H1 (cell line): ENCODE results near the gene KCNB1. TPM values are rescaled to one million over a fixed set of nuclear protein-coding genes. Genes with fewer than 3 reads are reported as not detected.

Source experiments
- CTCF ChIA-PET: fragments of 300-600 bp; sonication (Branson Sonifier 250); formaldehyde crosslinking; loops from one replicate; lab custom pipeline; 2021; ENCODE audit not compliant: partially characterized antibody; lab: Charles Lee
- POLR2A ChIA-PET: fragments of 300-600 bp; sonication (Branson Sonifier 250); formaldehyde crosslinking; loops from one replicate; lab custom pipeline; 2021; ENCODE audit warnings: inconsistent platforms; ENCODE audit not compliant: partially characterized antibody; lab: Charles Lee
- DNase-seq, 2 experiments: peaks; one replicate each; pipeline versions ENCODE4 v3.0.0 to v3.0.0-alpha.2; 2010 to 2022; ENCODE audit warnings: low spot score in 2 of 2, low read depth in 1 of 2, mixed read lengths in 1 of 2
- FAIRE-seq: peaks from 2 replicates; lab custom pipeline; 2011; peaks lifted over from hg19 to GRCh38; lab: Jason Lieb, UNC
- H2AFZ ChIP-seq: 2 replicates; pipeline ENCODE4 v1.8.1; 2012; ENCODE audit warnings: low read length, inconsistent platforms
- H2AK5ac ChIP-seq: 2 replicates; pipeline ENCODE4 v1.6.1; 2013; ENCODE audit warnings: low read depth, low read length
- H2BK120ac ChIP-seq: replicated peaks from 2 replicates; pipeline ENCODE3; 2013; ENCODE audit warnings: low read depth, low read length, inconsistent platforms
- H2BK12ac ChIP-seq: 2 replicates; pipeline ENCODE4 v1.6.1; 2013; ENCODE audit warnings: low read depth, low read length
- H2BK15ac ChIP-seq: 2 replicates; pipeline ENCODE4 v1.6.1; 2013; ENCODE audit warnings: low read length
- H2BK20ac ChIP-seq: 2 replicates; pipeline ENCODE4 v1.6.1; 2013; ENCODE audit warnings: low read length
- H2BK5ac ChIP-seq: 2 replicates; pipeline ENCODE4 v1.6.1; 2013; ENCODE audit warnings: low read depth, low read length
- H3K14ac ChIP-seq: 2 replicates; pipeline ENCODE4 v1.6.1; 2013; ENCODE audit warnings: inconsistent platforms; ENCODE audit not compliant: insufficient read length
- H3K18ac ChIP-seq: 2 replicates; pipeline ENCODE4 v1.6.1; 2013; ENCODE audit warnings: low read length; ENCODE audit errors: extremely low read depth
- H3K23ac ChIP-seq: 2 replicates; pipeline ENCODE4 v1.6.1; 2013; ENCODE audit warnings: inconsistent platforms; ENCODE audit not compliant: insufficient read length
- H3K23me2 ChIP-seq: 2 replicates; pipeline ENCODE4 v1.6.1; 2013; ENCODE audit warnings: low read depth, low read length
- H3K27ac ChIP-seq: 2 replicates; pipeline ENCODE4 v1.6.1; 2011; ENCODE audit warnings: low read depth, low read length, inconsistent platforms
- H3K27me3 ChIP-seq, 4 experiments: replicated peaks in 1 of 4; 1 replicate in 1 of 4; 2 replicates in 3 of 4; pipeline versions ENCODE4 v1.6.1 to v1.8.1; 2011 to 2013; ENCODE audit warnings: low read length in 3 of 4, mild to moderate bottlenecking in 3 of 4, inconsistent platforms in 2 of 4, mixed read lengths in 2 of 4, moderate library complexity in 1 of 4; ENCODE audit not compliant: control insufficient read depth in 3 of 4, insufficient read depth in 3 of 4; ENCODE audit errors: extremely low read depth in 1 of 4
- H3K36me3 ChIP-seq, 4 experiments: 2 replicates each; pipeline versions ENCODE4 v1.6.1 to v1.8.1; 2011 to 2013; ENCODE audit warnings: mild to moderate bottlenecking in 4 of 4, low read length in 3 of 4, moderate library complexity in 2 of 4, control low read depth in 1 of 4, inconsistent platforms in 1 of 4; ENCODE audit not compliant: insufficient read depth in 4 of 4, control insufficient read depth in 2 of 4
- H3K4ac ChIP-seq: replicated peaks from 2 replicates; pipeline ENCODE3; 2013; ENCODE audit warnings: low read length, low read depth, mixed read lengths, inconsistent platforms; ENCODE audit not compliant: insufficient read length
- H3K4me1 ChIP-seq, 4 experiments: replicated peaks in 1 of 4; 1 replicate in 1 of 4; 2 replicates in 3 of 4; pipeline versions ENCODE4 v1.6.1 to v1.8.1; 2011 to 2013; ENCODE audit warnings: low read length in 3 of 4, inconsistent platforms in 2 of 4, mixed read lengths in 1 of 4; ENCODE audit not compliant: insufficient read depth in 4 of 4, control insufficient read depth in 3 of 4
- H3K4me2 ChIP-seq, 2 experiments: 2 replicates each; pipeline versions ENCODE4 v1.6.1 to v1.8.1; 2011 to 2013; ENCODE audit warnings: low read depth in 2 of 2, low read length in 2 of 2, control low read depth in 1 of 2, inconsistent platforms in 1 of 2, mild to moderate bottlenecking in 1 of 2; ENCODE audit not compliant: insufficient read depth in 1 of 2
- H3K4me3 ChIP-seq, 4 experiments: fragments of 200-600, 300-600 bp in 1 of 4; sonication (generic), shearing (Covaris generic), sonication (Bioruptor Twin) in 1 of 4; 2 replicates each; pipeline versions ENCODE4 v1.5.1 to v1.8.1; 2011 to 2016; ENCODE audit warnings: low read length in 4 of 4, low read depth in 3 of 4, control low read depth in 2 of 4, inconsistent platforms in 2 of 4, mild to moderate bottlenecking in 2 of 4, mixed read lengths in 1 of 4, moderate library complexity in 1 of 4; ENCODE audit not compliant: insufficient read depth in 2 of 4; ENCODE audit errors: extremely low read depth in 1 of 4
- H3K56ac ChIP-seq: replicated peaks from 2 replicates; pipeline ENCODE3; 2013; ENCODE audit warnings: low read depth, mild to moderate bottlenecking, mixed read lengths, low read length, inconsistent platforms; ENCODE audit not compliant: insufficient read length
- H3K79me1 ChIP-seq: 2 replicates; pipeline ENCODE4 v1.6.1; 2013; ENCODE audit warnings: low read depth, low read length, control low read depth
- H3K79me2 ChIP-seq, 2 experiments: 2 replicates each; pipeline versions ENCODE4 v1.6.1 to v1.8.1; 2012 to 2013; ENCODE audit warnings: low read length in 2 of 2, mild to moderate bottlenecking in 2 of 2, inconsistent platforms in 1 of 2; ENCODE audit not compliant: insufficient read depth in 2 of 2, control insufficient read depth in 1 of 2
- H3K9ac ChIP-seq, 4 experiments: replicated peaks in 1 of 4; 1 replicate in 1 of 4; 2 replicates in 3 of 4; pipeline versions ENCODE4 v1.6.1 to v1.8.1; 2011 to 2013; ENCODE audit warnings: low read depth in 3 of 4, low read length in 3 of 4, control low read depth in 2 of 4, mild to moderate bottlenecking in 2 of 4, moderate library complexity in 2 of 4, inconsistent platforms in 1 of 4; ENCODE audit errors: extremely low read depth in 1 of 4
- H3K9me3 ChIP-seq, 2 experiments: 2 replicates each; pipeline versions ENCODE4 v1.6.1 to v1.8.1; 2012 to 2013; ENCODE audit warnings: mild to moderate bottlenecking in 2 of 2, moderate library complexity in 2 of 2, control low read depth in 1 of 2, inconsistent platforms in 1 of 2, low read depth in 1 of 2, low read length in 1 of 2, mixed read lengths in 1 of 2; ENCODE audit not compliant: insufficient read depth in 2 of 2
- H4K20me1 ChIP-seq, 2 experiments: replicated peaks in 1 of 2; 2 replicates each; pipeline versions ENCODE3 to v1.8.1; 2011 to 2013; ENCODE audit warnings: inconsistent platforms in 2 of 2, low read length in 2 of 2, mild to moderate bottlenecking in 1 of 2; ENCODE audit not compliant: insufficient read depth in 2 of 2, control insufficient read depth in 1 of 2
- H4K5ac ChIP-seq: 2 replicates; pipeline ENCODE4 v1.6.1; 2013; ENCODE audit warnings: low read length, low read depth, mixed read lengths, inconsistent platforms; ENCODE audit not compliant: insufficient read length
- H4K8ac ChIP-seq: 2 replicates; pipeline ENCODE4 v1.8.0; 2013; ENCODE audit warnings: mild to moderate bottlenecking, moderate library complexity, low read length, inconsistent platforms; ENCODE audit not compliant: insufficient read depth; ENCODE audit errors: extremely low read depth
- H4K91ac ChIP-seq: replicated peaks from 2 replicates; pipeline ENCODE3; 2013; ENCODE audit warnings: low read length, mixed read lengths, inconsistent platforms; ENCODE audit not compliant: insufficient read length
- ATF2 ChIP-seq: IDR thresholded peaks from 2 replicates; pipeline ENCODE4 v1.6.1; 2012; ENCODE audit warnings: low read length, inconsistent platforms
- ATF3 ChIP-seq: IDR thresholded peaks from 2 replicates; pipeline ENCODE4 v1.6.1; 2011; ENCODE audit warnings: low read depth, mild to moderate bottlenecking, low read length; ENCODE audit not compliant: insufficient read depth
- BRCA1 ChIP-seq: IDR thresholded peaks from 2 replicates; pipeline ENCODE4 v1.6.1; 2012; ENCODE audit warnings: low read depth, low read length, improper control_type of control experiment
- CBX5 ChIP-seq: fragments of 300-800, 300-1000 bp; sonication (generic); IDR thresholded peaks from 2 replicates; pipeline ENCODE4 v1.7.1; 2016; ENCODE audit warnings: antibody characterized with exemption, low read length, low read depth
- CHD2 ChIP-seq: IDR thresholded peaks from 2 replicates; pipeline ENCODE4 v1.6.1; 2012; ENCODE audit warnings: low read length, improper control_type of control experiment
- RNF2 ChIP-seq: fragments of 200-900, 300-1000 bp; sonication (generic); IDR thresholded peaks from 2 replicates; pipeline ENCODE4 v1.7.1; 2016; ENCODE audit warnings: borderline replicate concordance, low read depth, mild to moderate bottlenecking, antibody characterized with exemption, low read length; ENCODE audit not compliant: poor library complexity, severe bottlenecking; ENCODE audit errors: missing control alignments
- SAP30 ChIP-seq: fragments of 300-600 bp; sonication (generic); IDR thresholded peaks from 2 replicates; pipeline ENCODE4 v1.7.1; 2012; ENCODE audit warnings: low read length, moderate library complexity, mild to moderate bottlenecking, inconsistent platforms; ENCODE audit not compliant: insufficient read depth, insufficient replicate concordance
- TEAD4 ChIP-seq: IDR thresholded peaks from 2 replicates; pipeline ENCODE4 v1.6.1; 2012; ENCODE audit warnings: low read depth, low read length, inconsistent platforms, mixed read lengths
- WGBS, 2 experiments: shearing (Covaris generic) in 1 of 2; methylation state at CpG; one replicate each; pipeline versions ENCODE4 v1.1.6 to v1.1.7; 2013 to 2015; ENCODE audit warnings: low lambda C conversion rate in 2 of 2, mixed read lengths in 2 of 2, inconsistent platforms in 1 of 2, low coverage in 1 of 2, missing lambda C conversion rate in 1 of 2; ENCODE audit not compliant: insufficient replicate concordance in 2 of 2, insufficient coverage in 1 of 2, insufficient read length in 1 of 2; ENCODE audit errors: extremely low coverage in 1 of 2, missing lambda C conversion rate in 1 of 2; 5-methylcytosine and 5-hydroxymethylcytosine counted together
- polyA plus RNA-seq, 7 experiments: library from polyadenylated mRNA; depleted of rRNA in 3 of 7; stranded (reverse) in 5 of 7; unstranded in 2 of 7; fragments of >200 nt in 5 of 7; fragments of 200-250 nt in 2 of 7; gene quantifications; 1 replicate in 5 of 7; 2 replicates in 1 of 7; 4 replicates in 1 of 7; pipeline versions ENCODE4 v1.2.1 to v1.2.3, GENCODE V29; 2011 to 2013; ENCODE audit warnings: missing spikeins in 2 of 7, mixed read lengths in 2 of 7
- total RNA-seq: library from RNA; stranded (reverse); fragmentation: NEBNext Ultra II Directional; extraction: Animal tissue kit (Norgen Biotek cat#: 25700); gene quantifications from 2 replicates; pipeline ENCODE4 v1.2.1, GENCODE V29; 2021

The KCNB1 gene
- total and polyA plus RNA-seq, 2 of the 8 experiments (the other 6 are each of a cell fraction or from before 2014, with no cell fraction given), result 0.58 to 0.67 TPM

DNA sequence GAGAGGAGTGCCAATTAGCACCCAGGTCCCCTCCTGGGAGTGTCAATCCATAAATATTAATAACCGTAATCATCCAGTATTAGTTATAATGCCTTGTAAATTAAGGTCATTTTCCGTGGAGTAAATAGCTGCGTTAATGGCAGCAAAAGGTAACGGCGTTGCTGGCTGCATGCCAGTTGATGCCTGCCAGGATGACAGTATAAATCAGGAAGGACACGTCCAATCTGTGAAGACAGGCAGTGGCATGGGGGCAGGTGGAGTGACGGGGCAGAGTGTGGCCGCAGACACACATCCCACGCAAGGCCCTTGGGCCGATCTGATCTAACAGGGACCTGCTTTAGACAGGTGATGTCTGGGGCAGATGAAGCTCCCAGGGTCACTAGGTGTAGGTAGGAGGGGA is 49.1 kb downstream of the KCNB1 start:
- H3K4me3 ChIP-seq, result no peak overlapping the region
- H2BK120ac ChIP-seq, result no peak overlapping the region
- H3K18ac ChIP-seq, result no peak overlapping the region
- H3K4me2 ChIP-seq, result no peak overlapping the region
- H4K5ac ChIP-seq, result no peak overlapping the region
- no peak overlapping the region for H3K27ac ChIP-seq
- no peak overlapping the region for H2BK20ac ChIP-seq
- H3K79me1 ChIP-seq, result no peaks in the 10 kb centered on the region
- ChIA-PET POLR2A (interaction anchor here (1.2 kb wide), 2 partner anchors 13 to 15 kb away, joined by 3 read pairs; no protein-coding TSS in a partner anchor), CTCF (interaction anchor here (0.6 to 2.6 kb wide), 9 partner anchors 9 to 101 kb away, joined by 3 to 10 read pairs (median 4); no protein-coding TSS in a partner anchor)
- no peak overlapping the region for H4K91ac ChIP-seq
- no peak overlapping the region for H2BK15ac ChIP-seq
- no peak overlapping the region for H2BK5ac ChIP-seq
- H3K27me3 ChIP-seq, result no peaks in the 10 kb centered on the region
- 89% methylated on average over 10 of the region's 10 CpGs; no CpG with 5 or more reads in 1 of the 2 experiments for WGBS, 2 experiments
- no peaks in the 10 kb centered on the region for H3K9me3 ChIP-seq
- no peak overlapping the region for H3K9ac ChIP-seq
- H3K23ac ChIP-seq, result no peak overlapping the region
- peaks cover 0 to 4% of the 10 kb centered on the region in 2 experiments for H4K20me1 ChIP-seq
- H2AK5ac ChIP-seq, result no peak overlapping the region
- no peaks in the 10 kb centered on the region for H3K4me1 ChIP-seq
- H3K4ac ChIP-seq, result no peak overlapping the region
- no peak for DNase-seq
- no peak overlapping the region for H2AFZ ChIP-seq
- H4K8ac ChIP-seq, result no peak overlapping the region
- no peak for FAIRE-seq
- H3K56ac ChIP-seq, result no peak overlapping the region
- H3K23me2 ChIP-seq, result peaks cover 3% of the 10 kb centered on the region; the same call in 1 of the 2 replicates
- H2BK12ac ChIP-seq, result no peak overlapping the region
- H3K79me2 ChIP-seq, result no peaks in the 10 kb centered on the region
- H3K36me3 ChIP-seq, result no peaks in the 10 kb centered on the region
- H3K14ac ChIP-seq, result no peak overlapping the region
- TF ChIP-seq SAP30, result no peak
- TF ChIP-seq CHD2, result no peak
- TF ChIP-seq ATF2, result no peak
- no peak for TF ChIP-seq TEAD4
- TF ChIP-seq CBX5, result no peak
- no peak for TF ChIP-seq ATF3
- TF ChIP-seq BRCA1, result no peak
- no peak for TF ChIP-seq RNF2
